GM06990 (cell line): ENCODE data around the gene NDUFAB1.
"Not testable (repeated sequence)": the region's sequence is repeated elsewhere in the genome, so short reads cannot be mapped to it uniquely, and the experiment has no call there.

Experiments used
- DNase-seq: peaks from one replicate; pipeline ENCODE4 v3.0.0-alpha.2; 2011; ENCODE audit not compliant: insufficient read length; ENCODE audit errors: extremely low read depth
- H3K27me3 ChIP-seq: replicated peaks from 2 replicates; pipeline ENCODE4 v1.6.0; 2011; ENCODE audit warnings: low read length; ENCODE audit not compliant: control insufficient read depth, insufficient read depth
- H3K36me3 ChIP-seq: 2 replicates; pipeline ENCODE4 v1.5.1; 2011; ENCODE audit warnings: low read length; ENCODE audit not compliant: control insufficient read depth, insufficient read depth
- H3K4me3 ChIP-seq: replicated peaks from 2 replicates; pipeline ENCODE4 v1.5.1; 2011; ENCODE audit warnings: low read depth, mild to moderate bottlenecking, control low read depth, low read length
- TF ChIP-seq, protein P1 (sequence below): IDR thresholded peaks from 2 replicates; pipeline ENCODE4 v1.5.1; 2011; ENCODE audit warnings: low read length, control low read depth, mild to moderate bottlenecking, inconsistent platforms; ENCODE audit not compliant: insufficient read depth, poor library complexity, severe bottlenecking

NDUFAB1 gene

DNA sequence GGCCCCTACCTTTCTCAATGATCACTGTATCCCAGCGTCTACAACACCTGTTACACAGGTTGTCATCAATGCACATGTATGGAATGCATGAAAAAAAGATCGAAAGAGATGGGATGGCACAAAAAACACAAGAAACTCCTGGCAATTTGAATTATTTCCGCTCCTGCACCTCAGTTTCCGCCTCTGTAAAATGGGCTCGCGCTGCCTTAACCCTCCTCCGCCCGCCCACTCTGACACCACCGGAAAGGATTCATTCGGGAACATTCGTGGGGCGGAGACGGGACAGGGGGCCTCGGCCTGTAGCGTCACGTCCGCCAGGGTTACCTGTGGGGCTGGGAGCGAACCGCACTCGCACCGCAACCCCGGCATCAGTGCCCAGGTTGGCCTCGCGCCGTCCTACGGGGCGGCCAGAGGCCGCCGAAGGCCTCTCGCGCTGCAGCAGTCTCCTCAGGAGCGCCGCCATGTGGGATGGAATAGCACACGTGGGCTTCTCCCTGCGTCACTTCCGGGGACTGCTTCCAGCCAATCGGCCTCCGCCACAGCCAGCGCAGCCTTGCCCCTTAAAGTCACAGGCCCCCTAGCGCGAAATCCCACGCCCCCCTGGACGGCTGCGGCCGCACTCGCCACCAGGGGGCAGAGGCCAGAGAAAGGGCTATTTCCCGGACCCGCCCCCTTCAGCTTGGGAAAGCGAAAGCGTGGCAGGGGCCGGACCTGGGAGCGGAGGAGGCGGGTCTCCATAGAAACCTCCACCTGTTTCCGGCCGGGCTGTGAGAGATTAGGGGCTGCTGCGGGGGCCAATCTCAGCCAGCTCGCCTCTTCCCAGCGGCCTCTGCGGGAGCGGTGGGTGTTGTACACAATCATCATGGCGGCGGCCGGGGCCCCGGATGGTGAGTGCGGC is 39.0 kb downstream of the NDUFAB1 start, which contains the start of the genes EARS2 and UBFD1:
Gene EARS2 (minus strand): TSS at position 470 of the 898 bp plus-strand sequence. CDS start 7 bp downstream, at position 463.
Gene UBFD1 (plus strand): TSS at position 847 of the 898 bp plus-strand sequence. CDS start 16 bp downstream, at position 863.
- peak; percentile 100 for DNase-seq
- H3K4me3 ChIP-seq: peak within 1 kb of the TSS; percentile 75
- TF ChIP-seq, protein P1, sequence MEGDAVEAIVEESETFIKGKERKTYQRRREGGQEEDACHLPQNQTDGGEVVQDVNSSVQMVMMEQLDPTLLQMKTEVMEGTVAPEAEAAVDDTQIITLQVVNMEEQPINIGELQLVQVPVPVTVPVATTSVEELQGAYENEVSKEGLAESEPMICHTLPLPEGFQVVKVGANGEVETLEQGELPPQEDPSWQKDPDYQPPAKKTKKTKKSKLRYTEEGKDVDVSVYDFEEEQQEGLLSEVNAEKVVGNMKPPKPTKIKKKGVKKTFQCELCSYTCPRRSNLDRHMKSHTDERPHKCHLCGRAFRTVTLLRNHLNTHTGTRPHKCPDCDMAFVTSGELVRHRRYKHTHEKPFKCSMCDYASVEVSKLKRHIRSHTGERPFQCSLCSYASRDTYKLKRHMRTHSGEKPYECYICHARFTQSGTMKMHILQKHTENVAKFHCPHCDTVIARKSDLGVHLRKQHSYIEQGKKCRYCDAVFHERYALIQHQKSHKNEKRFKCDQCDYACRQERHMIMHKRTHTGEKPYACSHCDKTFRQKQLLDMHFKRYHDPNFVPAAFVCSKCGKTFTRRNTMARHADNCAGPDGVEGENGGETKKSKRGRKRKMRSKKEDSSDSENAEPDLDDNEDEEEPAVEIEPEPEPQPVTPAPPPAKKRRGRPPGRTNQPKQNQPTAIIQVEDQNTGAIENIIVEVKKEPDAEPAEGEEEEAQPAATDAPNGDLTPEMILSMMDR: peak; percentile 98
- H3K27me3 ChIP-seq: no peaks in the 10 kb centered on the region
- H3K36me3 ChIP-seq: peaks cover 14% of the 10 kb centered on the region

DNA sequence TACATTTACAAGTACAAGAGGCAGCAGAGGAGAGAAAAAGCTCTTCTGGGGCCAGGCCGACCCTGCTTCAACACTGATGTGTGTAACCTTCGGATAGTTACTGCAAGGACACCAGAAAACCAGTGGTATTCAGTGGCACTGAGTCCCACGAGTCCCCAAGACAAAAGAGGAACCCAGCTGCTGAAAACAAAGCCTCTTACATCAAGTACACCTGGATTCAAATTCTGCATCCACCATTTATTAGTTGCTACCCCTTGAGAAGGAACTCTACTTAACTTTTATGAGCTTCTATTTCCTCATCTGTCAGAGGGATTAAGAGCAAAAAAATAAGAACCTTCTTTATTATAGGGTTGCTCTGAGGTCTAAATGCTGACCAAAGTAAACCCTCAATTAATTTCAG is 41.6 kb downstream of the NDUFAB1 start:
- H3K36me3 ChIP-seq: peaks cover 15% of the 10 kb centered on the region
- no peak overlapping the region for H3K4me3 ChIP-seq
- no peak for DNase-seq
- TF ChIP-seq, protein P1: no peak
- no peaks in the 10 kb centered on the region for H3K27me3 ChIP-seq

DNA sequence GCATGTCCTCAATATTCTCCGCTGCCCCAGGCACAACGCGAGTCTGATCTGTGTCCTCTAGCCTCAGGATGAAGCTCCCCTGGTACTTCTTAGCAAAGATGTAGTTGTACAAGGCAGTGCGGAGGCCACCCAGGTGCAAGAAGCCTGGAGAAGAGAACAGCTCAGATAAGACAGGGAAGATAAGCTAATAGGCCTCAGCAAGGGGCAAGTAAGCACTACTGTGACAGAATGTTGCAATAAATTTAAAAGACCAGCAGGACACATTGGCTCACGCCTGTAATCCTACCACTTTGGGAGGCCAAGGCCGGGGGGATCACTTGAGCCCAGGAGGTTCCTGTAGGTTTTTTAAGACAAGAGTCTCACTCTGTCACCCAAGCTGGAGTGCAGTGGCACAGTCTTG is 44.0 kb downstream of the NDUFAB1 start:
- TF ChIP-seq, protein P1: no peak
- Histone ChIP-seq H3K4me3 (no peak overlapping the region), H3K27me3 (no peaks in the 10 kb centered on the region), H3K36me3 (peaks cover 22% of the 10 kb centered on the region)
- DNase-seq: no peak

DNA sequence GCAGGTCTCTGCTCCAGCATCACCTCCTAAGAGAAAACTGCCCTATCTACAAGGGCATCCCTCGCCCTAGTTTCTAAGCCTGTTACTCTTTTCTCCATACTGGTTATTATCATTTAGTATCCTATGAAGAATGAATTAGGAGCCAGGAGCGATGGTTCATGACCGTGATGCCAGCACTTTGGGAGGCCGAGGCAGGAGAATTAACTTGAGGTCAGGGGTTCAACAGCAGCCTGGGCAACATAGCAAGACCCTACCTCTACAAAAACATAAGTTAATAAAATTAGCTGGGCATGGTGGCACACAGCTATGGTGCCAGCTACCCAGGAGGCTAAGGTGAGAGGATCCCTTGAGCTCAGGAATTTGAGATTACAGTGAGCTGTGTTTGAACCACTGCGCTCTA is 46.2 kb downstream of the NDUFAB1 start:
- TF ChIP-seq, protein P1: no peak
- Histone ChIP-seq H3K36me3 (peaks cover 29% of the 10 kb centered on the region), H3K4me3 (no peak overlapping the region), H3K27me3 (no peaks in the 10 kb centered on the region)
- DNase-seq: no peak

DNA sequence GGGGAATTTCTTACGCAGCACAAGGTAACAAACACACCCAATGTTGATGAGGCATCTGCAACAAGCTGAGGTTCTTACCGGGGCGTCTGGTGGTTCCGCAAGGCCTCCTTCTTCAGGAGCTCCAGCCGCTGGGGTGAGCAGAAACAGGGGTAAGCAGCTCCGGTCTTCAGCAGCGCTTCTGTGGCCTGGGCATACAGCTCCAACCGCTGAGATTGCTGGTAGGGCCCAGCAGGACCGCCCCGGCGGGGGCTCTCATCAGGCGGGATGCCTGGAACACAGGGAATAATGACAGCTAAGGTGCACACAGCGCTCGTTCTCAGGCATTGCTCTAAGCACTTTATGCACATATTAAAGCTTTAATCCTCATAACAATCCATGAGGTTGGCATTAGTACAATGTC is 51.7 kb downstream of the NDUFAB1 start:
- no peak for DNase-seq
- Histone ChIP-seq H3K4me3 (no peak overlapping the region), H3K36me3 (peaks cover 26% of the 10 kb centered on the region), H3K27me3 (no peaks in the 10 kb centered on the region)
- TF ChIP-seq, protein P1: no peak

DNA sequence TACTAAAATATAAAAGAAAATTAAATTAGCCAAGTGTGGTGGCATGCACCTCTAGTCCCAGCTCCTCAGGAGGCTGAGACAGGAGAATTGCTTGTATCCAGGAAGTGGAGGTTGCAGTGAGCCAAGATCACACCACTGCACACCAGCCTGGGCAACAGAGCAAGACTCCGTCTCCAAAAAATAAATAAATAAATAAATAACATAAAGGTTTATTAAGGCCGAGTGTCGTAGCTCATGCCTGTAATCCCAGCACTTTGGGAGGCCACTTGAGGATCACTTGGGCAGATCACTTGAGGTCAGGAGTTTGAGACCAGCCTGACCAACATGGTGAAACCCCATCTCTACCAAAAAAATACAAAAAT is 55.3 kb downstream of the NDUFAB1 start:
- not testable (repeated sequence) for H3K4me3 ChIP-seq, H3K27me3 ChIP-seq, DNase-seq
- peaks cover 19% of the 10 kb centered on the region for H3K36me3 ChIP-seq
